Fibroblast of skin of left biceps (primary cell): ENCODE data around the gene EXT2.

ENCODE experiments used
- DNase-seq, 2 experiments: peaks; one replicate each; pipeline ENCODE4 v3.0.0-alpha.2; 2013; ENCODE audit warnings: low read depth in 2 of 2

Gene EXT2

DNA sequence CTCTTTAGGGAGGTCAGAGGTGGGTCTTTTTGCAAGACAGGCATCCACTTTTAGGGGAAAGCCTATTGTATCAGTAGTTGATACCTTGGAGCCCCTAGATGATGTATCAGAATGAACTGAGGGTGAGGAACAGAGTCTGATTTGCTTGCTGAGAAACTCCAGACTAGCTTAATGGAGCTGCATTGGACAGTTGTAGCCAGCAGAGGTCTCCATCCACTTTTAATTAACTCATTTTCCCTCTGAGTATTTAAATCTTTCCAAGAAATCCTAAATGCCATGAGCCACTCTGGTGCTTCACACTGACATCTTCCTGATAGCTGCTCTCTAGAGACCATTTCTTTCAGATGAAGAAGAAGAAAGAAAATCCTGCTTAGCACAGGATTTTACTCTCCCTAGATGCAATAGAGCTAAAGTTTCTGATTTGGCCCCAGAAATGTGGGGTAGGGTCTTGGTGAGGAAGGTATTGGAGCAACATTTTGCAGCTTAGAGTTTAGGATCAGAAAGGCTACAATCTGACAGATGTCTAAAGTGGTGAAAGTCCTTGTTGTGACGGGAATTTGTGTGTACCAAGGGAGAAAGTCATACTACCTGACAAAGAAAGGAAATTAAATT lies 38.0 kb downstream of the EXT2 start:
- DNase-seq = peak in 1 of 2 experiments; percentile 12

DNA sequence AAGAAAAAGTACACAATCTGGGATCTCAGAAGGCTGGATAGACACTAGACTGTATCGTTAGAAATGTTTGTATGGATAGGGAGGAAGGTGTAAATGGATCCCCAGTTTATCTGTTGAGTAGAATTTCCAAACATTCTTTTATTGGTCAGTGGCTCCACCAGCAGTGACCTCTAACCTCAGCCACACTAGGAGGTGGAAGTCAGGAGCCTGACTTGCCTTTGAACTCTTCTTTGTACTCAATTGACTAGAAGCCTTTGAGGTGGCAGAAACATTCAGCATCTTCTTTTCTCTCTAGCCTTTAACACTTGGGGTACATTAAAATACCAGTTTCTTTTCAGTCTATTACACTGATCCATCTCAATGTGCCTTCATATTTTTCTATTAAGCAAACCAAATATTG lies 39.1 kb downstream of the EXT2 start:
- no peak for DNase-seq

DNA sequence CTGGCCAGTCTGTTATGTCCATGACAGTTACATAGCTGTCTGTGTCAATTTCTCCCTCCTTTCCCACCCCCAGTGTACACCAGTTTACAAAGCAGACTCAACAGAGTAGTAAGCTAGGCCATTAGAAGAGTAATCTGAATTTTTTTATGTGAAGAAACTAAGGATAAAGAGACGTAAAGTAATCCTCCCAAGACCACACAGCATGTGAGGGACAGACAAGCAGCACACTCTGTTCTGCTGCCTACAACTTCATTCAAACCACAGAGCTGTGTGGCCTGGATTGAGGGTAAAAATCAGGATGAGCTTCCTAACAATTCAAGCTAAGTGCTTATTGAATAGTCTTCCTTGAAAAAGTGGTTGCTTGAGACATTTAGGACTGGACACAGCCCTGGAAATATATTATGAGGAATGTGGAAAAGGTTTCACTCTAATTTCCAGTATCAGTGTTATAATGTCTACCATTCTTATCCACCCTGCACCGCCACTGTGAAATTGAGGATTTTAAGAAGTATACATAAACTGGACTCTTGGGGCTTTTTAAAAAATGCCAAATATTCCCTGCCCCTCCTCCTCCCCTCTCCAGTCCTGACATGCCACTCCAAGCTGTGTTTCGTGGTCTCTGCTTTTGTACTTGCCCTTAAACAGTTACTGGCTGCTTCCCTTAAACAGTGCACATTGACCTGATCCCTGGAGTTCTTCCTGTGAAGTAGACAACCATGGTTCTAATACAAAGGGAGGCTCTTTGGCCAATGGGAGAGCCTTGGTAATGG lies 40.9 kb downstream of the EXT2 start:
- no peak for DNase-seq

DNA sequence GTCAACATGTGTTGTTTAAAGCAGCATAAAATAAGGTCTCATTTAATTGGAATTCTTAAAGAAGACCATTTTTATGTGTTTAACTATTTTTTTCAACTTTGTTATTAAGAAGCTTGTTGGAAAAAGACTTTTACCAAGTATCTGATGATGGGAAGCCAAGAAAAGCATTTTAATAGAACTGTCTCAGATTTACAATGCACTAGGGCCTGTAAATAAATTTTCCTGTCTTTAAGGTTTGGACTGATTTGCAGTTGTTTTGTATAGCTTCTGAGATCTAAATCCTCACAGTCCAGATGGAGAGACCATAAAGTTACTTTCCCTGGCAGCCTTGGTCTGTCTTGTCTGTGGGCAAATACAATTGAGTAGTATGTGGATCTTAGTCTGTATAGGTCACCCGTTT lies 41.6 kb downstream of the EXT2 start:
- DNase-seq = no peak

DNA sequence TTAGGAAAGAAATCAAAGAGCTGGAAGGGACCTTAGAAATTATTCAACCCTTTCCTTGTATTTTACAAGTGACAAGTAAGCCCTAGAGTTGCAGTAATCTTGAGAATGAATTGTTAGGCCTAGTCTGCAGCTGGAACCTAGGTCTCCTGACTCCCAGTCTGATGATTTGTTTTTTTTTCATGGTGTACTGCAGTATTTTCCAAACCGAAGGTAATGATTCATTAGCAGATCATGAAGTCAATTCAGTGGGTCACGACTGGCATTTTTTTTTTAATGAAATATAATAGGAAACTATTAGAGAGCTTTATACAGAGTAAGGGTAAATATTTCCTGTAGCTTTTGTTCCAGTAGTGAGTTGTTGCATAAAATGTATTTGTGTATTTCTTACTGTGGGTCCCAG lies 42.8 kb downstream of the EXT2 start:
- DNase-seq = no peak

DNA sequence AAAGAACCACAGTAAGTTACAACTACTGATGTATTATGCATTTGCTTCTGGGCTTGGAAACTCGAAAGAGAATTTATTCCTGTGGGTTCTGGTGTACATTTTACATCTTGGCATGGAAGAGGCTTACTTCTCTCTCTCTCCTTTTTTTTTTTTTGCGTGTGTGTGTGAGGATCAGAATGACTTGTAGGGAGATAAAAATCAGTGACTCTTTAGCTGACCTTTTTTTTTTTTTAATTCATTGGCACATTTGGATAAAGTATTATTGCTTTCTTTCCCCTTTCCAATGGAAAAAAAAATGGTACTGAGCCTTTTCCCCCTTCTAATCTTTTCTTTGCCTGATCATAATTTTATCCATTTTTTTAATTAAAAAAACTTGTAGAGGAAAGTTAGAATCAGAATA lies 43.5 kb downstream of the EXT2 start:
- DNase-seq = no peak

DNA sequence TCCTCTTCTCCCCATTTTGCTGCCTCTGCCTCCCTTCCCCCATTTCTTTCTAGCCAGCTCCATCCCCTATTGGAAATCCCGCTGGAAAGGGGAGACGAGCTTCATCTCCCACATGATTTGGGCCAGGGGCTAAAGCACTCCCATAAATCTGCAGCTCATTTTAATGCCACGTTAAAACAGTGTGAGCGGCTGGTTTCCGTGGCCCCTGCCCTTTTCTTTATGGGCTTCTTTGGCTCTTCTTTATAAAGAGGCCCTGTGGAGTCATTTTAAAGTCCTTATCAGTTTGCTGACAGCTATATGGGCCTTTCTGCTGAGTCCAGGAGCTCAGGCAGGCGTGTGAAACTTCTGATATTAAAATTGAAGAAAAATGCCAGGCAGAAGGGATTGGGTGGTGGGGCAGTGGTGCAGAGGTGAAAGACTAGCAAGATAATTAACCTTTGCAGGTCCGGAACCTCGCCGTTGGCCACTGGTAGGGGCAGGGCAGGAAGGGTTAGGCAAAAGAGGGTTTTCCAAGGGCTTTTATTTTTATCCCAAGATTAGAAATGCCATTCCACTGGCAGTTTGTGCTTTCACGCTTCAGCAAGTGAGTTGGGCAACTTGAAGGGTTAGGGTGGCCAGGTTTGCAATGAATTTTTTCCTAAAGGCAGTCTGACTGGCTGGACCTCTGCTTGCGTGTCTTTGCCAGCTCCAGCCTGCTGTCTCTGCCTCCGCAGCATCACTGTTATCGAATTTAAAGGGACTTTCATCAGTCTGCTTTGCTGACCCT lies 44.3 kb downstream of the EXT2 start:
- no peak for DNase-seq

DNA sequence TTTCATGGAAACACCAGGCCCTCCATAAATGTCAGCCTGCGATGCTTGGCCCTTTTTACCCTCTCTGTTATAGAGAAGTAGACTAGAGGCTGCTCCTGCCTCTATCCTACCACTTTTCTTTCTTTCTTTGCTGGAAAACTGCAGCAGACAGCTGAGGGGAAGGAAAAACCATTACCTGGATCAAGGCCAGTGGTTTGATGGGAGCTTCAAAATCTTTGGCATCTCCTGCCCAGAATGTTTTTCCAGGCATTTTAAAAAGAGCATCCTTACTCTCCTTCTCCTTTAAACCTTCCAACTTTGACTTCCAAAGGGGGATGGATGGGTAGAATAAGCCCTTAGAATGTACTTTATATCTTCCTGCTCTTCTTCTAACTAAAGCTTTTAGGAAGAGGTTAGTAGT lies 44.9 kb downstream of the EXT2 start:
- DNase-seq = no peak

DNA sequence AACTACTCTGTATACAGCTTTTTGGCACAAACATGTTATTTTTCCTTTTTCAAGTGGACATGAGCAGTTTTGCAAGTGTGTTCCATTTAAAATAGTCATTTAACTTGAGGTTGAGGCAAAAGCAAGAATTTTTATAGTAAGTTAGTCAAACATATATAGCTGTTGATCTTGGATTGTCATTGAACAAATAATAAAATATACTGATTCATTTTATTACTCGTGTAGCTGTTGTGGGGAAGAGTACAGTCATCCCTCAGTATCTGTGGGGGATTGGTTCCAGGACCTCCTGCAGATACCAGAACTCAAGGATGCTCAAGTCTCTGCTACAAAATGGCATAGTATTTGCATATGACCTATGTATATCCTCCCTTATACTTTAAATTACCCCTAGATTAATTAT lies 45.3 kb downstream of the EXT2 start:
- DNase-seq = no peak

DNA sequence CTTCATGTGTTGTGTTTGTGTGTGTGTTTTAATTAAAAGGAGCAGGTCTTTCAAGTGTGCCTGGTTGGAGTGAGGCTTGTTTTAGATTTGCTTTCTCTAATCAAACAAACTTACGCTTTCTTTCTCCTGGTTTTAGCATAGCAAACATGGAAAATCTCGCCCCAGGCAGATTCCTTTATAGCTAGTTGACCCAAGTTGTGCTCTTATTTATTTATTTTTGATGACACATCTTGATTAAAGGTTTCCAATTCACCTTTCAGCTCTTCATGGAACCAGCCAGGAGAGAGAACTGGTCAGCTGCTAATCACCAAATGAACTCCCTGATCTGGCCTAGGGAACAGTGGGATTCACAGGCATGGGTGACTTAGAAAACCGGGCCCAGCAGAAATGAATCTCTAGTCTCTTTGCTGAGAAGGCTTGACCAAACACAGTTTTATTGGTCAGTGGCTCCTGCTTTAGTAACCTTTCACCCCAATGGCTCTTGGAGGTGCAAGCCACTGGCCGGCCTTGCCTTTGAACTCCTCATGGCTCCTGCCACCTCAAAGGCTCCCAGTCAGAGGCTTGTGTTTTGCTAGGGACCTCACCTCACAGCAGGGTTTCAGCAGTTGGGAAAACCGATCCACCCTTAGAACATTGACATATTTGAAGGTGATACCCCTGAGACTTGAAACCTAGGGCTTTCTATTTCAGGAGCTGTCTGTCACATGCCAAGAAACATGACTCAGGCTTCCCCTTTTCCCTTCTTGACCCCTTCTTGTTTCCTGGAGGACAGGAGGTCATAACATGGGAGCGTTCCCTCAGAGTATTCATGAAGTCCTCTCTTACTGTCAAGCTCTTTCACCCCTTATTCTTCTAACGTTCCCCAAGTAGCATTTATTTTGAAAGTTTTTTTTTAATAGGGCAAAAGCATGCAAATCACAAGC lies 48.8 kb downstream of the EXT2 start:
- no peak for DNase-seq

DNA sequence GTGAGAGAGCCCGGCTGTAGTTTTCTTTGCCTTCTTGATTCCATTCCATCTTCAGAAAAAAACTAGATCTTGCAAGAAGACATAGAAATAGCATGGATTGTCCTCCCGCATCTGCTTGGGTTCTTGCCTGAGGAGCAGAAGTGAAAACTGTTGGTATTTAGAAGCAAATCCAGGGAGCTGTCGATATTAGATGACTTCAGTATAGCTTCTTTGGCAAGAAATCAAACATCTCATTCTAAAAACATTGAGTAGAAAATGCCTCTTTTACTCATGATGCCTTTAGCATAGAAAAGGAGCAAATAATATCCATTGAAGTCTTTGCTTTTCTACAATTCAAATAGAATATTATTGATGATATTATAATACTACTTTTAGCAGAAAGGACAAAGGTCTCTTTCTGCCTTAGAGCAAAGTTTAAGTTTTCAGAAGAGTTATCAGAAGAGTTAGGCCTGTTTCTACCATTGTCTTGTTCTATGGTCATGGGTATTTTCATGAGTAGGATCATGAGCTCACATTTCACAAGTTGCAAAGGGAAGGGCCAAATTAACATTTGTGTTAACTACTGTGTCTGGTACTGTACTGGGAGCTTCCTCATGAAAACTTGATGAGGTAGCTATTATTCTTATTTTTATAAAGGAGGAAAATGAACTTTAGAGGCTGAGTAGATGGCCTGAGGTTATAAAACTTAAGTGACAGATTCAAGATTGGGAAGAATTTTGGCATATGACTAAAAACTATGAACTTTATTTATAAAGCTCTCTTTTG lies 49.7 kb downstream of the EXT2 start:
- DNase-seq = no peak

DNA sequence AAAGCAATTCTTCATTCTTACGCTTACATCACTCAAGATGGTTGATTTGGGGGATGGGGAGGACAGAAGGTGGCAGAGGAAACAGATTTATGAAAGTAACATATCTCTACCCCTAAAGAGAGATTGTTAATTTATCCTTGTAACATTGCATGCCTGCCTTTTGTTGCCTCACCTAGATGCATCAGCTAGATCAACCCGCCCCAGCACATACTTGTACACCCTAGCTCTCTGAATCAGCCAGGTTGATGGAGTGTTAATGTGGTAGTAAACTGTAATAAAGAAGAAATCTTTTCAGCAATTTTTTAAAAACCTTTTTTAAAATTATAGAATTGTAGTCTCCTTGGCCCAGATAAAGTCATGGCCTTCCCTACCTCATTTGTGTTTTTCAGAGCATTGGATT lies 51.5 kb downstream of the EXT2 start:
- DNase-seq = no peak

DNA sequence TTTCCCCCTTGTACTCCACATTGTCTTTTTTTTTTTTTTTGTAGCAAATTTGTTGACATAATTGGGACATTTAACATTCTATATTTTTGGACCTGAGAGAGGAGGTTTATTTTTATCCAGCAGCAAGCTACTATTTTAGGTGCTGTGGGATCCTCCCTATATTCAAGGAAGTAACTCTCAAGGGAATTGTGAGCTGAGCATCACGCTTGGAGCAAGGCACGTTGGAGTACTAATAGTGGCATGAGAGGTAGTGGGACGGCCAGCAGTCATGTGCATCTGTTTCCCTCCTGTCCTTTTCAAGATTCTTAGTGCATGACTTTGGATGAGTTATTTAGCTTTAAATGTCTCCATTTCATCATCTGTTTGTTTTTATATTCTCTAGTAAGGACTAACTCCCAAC lies 52.3 kb downstream of the EXT2 start:
- no peak for DNase-seq

DNA sequence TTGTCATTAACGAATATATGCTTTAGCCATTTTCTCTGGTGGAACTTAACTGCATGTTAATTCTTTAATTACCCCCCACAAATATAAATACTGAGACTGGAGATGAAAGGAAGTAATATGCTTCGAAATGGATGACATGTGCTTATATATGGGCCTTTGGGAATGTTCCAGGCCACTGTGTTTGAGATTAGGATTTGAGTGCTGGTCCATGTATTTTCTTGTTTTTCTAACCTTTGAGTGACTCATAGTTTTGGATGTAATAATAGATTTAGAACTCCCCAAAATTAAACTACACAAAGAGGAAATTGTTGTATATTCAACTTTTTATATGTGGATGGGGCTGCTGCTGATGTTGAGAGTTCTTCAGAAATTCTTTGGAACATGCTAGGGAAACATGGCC lies 54.2 kb downstream of the EXT2 start:
- DNase-seq = no peak

DNA sequence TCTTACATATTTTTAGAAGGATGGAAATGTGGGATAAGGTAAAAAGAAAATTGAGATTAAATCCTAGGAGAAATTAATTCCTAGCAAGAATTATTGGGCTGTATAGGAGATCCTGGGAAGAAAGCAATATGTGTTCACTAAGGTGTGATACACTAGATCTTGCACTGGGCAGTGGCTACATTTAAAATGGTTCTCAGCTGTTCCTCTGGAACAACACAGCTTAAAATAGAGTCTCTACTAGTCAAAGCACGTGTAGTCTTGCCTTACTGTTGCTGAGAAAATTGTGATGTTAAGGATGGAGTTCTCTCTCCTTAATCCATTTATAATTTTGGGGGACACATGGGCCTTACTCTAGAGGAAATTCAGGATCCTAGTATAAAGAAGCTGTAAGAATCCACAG lies 54.9 kb downstream of the EXT2 start:
- DNase-seq = no peak

DNA sequence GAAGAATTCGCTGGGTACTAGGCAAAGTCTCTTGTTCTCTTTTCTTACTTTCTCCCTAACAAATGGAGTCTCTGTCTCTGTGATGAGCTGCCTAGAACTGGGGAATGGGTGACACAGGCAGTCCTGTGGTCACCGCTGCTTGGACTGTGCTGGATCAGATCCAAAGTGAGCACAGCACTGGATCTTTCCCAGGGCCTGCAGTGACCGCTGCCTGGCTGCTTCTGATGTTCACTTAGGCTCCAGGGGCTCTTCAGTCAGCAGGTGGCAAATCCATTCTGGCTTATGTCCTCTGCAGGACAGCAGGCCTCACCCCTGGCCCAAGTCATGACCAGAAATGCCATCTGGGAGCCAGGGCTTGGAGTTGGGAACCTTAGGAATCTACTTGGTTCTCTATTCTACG lies 61.5 kb downstream of the EXT2 start:
- DNase-seq = no peak

DNA sequence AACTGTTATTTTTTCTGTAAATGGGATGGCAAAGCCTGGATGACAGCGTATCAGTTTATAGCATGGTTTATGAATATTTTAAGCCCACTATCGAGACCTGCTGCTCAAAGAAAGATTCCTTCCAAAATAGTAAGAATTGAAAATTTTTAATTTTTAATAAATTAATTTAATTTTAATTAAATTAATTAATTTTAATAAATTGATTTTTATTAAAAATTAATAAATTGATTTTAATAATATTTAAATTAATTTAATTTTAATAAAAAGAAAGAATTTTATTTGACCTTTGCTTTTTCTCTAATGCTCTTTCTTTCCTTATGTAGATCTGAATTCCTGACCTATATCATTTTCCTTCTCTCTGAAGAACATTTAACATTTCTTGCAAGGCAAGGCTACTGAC lies 62.9 kb downstream of the EXT2 start:
- DNase-seq = no peak

DNA sequence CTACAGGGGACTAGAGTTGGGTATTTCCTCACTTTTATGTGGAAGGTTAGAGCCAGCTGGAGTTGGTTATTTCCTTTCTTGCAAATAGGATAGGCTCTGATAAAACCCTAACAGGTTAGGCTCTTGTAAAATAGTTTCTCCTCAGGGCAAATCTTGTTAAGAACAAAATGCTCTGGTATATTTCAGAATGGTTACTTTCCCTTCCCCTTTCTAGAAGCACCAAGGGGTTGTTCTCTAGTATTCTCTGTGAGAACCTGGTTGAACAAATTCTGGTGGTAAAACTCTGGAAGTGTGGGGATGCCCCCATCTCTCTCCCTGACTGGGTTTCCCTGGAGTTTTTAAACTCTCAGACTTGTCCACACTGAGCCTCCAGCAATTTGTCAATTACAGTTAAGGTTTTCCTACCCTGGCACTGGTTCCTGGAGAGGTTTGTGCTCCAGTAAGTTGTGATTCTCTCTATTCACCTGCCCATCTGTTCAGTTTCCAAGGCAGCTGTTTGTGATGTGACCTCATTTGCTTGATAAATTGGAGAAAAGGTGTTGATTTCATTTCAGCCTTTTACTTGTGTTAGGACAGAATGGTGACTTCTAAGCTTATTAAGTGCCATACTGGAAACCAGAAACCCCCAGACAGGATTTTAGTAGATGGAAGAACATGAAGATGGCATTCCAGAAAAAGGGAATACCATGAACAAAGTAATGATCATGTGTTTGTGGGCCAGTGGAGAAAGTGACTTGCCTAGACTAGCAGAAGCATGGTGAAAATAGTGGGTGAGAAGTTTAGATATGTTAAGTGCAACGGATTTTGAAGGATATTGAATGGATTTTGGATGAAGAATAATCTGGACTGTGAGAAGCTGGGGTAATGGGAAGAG lies 64.6 kb downstream of the EXT2 start:
- DNase-seq = no peak

DNA sequence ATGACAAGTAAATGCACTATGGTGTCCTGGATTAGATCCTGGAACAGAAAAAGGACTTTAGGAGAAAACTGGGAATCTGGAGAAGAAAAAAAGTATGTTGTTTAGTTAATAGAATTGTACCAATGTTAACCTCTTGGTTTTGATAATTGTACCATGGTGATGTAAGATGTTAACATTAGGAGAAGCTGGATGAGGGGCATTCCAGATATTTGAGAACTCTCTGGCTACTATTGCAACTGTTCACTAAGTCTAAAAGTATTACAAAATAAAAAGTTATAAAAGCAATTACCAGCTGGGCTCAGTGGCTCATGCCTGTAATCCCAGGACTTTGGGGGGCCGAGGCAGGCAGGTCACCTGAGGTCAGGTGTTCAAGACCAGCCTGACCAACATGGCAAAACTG lies 66.5 kb downstream of the EXT2 start:
- no peak for DNase-seq

DNA sequence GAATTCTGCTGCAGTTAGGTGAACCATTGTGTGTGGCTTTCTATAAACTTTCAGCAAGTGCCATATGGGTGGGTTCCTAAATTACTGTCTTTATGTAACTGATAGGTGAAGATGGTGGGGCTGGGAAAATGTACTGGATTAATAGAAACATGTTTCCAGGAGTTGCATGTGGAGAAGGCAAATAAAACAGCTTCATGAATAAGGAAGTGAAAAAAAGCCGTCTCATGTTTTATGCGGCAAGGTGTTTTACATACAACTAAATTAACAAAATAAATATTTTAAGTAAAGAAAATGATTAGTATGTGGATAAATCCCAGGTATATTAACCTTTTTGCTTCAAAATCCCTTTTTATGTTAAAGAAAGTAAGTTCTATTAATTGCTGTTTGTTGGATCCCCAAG lies 67.2 kb downstream of the EXT2 start:
- DNase-seq = no peak
